Loucy (cell line): ENCODE data around the gene PGF.

ENCODE experiments used
- H2AFZ ChIP-seq: fragments of 200-600 bp; sonication (generic); 2 replicates; pipeline ENCODE4 v1.6.0; 2016; ENCODE audit warnings: antibody characterized with exemption, mild to moderate bottlenecking, low read length, moderate library complexity
- H3F3A ChIP-seq: fragments of 200-600 bp; 2 replicates; pipeline ENCODE4 v1.6.0; 2016; ENCODE audit warnings: antibody characterized with exemption, low read depth, mild to moderate bottlenecking
- H3K27me3 ChIP-seq: fragments of 200-600 bp; sonication (generic); 2 replicates; pipeline ENCODE4 v1.6.1; 2014; ENCODE audit warnings: low read length, mild to moderate bottlenecking; ENCODE audit not compliant: insufficient read depth, poor library complexity, severe bottlenecking
- H3K36me3 ChIP-seq: fragments of 200-600 bp; sonication (generic); 2 replicates; pipeline ENCODE4 v1.6.1; 2016; ENCODE audit warnings: low read length; ENCODE audit not compliant: insufficient read depth
- H3K4me1 ChIP-seq: fragments of 200-600 bp; sonication (generic); 2 replicates; pipeline ENCODE4 v1.5.1; 2014; ENCODE audit warnings: low read length, mild to moderate bottlenecking; ENCODE audit not compliant: insufficient read depth, poor library complexity, severe bottlenecking
- H3K4me2 ChIP-seq: fragments of 200-600 bp; sonication (generic); 2 replicates; pipeline ENCODE4 v1.6.0; 2014; ENCODE audit warnings: antibody characterized with exemption, low read length, low read depth, mild to moderate bottlenecking; ENCODE audit not compliant: poor library complexity, severe bottlenecking
- H3K4me3 ChIP-seq: fragments of 200-600 bp; sonication (generic); 2 replicates; pipeline ENCODE4 v1.5.1; 2014; ENCODE audit warnings: low read length, mild to moderate bottlenecking, mixed read lengths; ENCODE audit not compliant: poor library complexity, severe bottlenecking
- H3K79me2 ChIP-seq: fragments of 200-600 bp; sonication (generic); 2 replicates; pipeline ENCODE4 v1.6.1; 2014; ENCODE audit warnings: low read length; ENCODE audit not compliant: insufficient read depth
- H3K9ac ChIP-seq: fragments of 200-600 bp; sonication (generic); 2 replicates; pipeline ENCODE4 v1.6.0; 2014; ENCODE audit warnings: mild to moderate bottlenecking, low read depth, low read length, moderate library complexity; ENCODE audit not compliant: poor library complexity, severe bottlenecking
- H3K9me2 ChIP-seq: fragments of 200-600 bp; sonication (generic); replicated peaks from 2 replicates; pipeline ENCODE4 v1.6.1; 2016; ENCODE audit warnings: low read depth, low read length, mixed read lengths
- H3K9me3 ChIP-seq: fragments of 200-600 bp; sonication (generic); 2 replicates; pipeline ENCODE4 v1.6.1; 2014; ENCODE audit warnings: mild to moderate bottlenecking, antibody characterized with exemption, low read length, low read depth; ENCODE audit not compliant: insufficient read depth
- H4K20me1 ChIP-seq: fragments of 200-600 bp; sonication (generic); 2 replicates; pipeline ENCODE4 v1.6.0; 2014; ENCODE audit warnings: antibody characterized with exemption, low read length, mild to moderate bottlenecking; ENCODE audit not compliant: insufficient read depth, poor library complexity, severe bottlenecking
- EZH2phosphoT487 ChIP-seq: fragments of 200-600 bp; IDR thresholded peaks from 2 replicates; pipeline ENCODE4 v1.6.1; 2018; ENCODE audit warnings: antibody characterized with exemption, mild to moderate bottlenecking, moderate library complexity, borderline replicate concordance
- TF ChIP-seq, protein P1 (sequence below): fragments of 200-600 bp; sonication (generic); conservative IDR thresholded peaks from 2 replicates; pipeline ENCODE4 v1.5.1; 2014; ENCODE audit warnings: mild to moderate bottlenecking, antibody characterized with exemption, low read length

PGF gene

DNA sequence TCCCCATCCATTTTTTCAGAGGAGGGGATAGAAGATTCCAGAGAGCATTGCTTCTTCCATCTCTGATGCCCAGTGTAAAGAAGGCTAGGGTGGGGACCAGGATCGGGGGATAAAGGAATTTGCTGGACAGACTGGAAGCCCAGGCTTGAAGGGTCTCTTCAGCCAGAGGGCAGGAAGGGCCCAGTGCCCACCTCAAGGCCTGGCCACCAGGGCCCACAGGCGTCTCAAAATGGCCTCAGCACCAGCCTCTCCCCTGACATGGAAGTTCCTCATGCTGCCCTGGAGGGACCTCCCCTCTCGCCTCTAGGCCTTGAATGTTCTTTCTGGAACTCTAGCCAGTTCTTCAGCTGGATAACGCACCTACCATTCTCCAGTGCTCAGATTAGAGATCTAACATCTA, 35.1 kb downstream of the PGF start:
- no peak for TF ChIP-seq EZH2phosphoT487
- TF ChIP-seq, protein P1, sequence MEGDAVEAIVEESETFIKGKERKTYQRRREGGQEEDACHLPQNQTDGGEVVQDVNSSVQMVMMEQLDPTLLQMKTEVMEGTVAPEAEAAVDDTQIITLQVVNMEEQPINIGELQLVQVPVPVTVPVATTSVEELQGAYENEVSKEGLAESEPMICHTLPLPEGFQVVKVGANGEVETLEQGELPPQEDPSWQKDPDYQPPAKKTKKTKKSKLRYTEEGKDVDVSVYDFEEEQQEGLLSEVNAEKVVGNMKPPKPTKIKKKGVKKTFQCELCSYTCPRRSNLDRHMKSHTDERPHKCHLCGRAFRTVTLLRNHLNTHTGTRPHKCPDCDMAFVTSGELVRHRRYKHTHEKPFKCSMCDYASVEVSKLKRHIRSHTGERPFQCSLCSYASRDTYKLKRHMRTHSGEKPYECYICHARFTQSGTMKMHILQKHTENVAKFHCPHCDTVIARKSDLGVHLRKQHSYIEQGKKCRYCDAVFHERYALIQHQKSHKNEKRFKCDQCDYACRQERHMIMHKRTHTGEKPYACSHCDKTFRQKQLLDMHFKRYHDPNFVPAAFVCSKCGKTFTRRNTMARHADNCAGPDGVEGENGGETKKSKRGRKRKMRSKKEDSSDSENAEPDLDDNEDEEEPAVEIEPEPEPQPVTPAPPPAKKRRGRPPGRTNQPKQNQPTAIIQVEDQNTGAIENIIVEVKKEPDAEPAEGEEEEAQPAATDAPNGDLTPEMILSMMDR, result no peak
- H3K9me3 ChIP-seq, result no peaks in the 10 kb centered on the region
- H3K36me3 ChIP-seq, result no peaks in the 10 kb centered on the region
- H3K4me3 ChIP-seq, result no peak overlapping the region
- H3K9me2 ChIP-seq, result no peaks in the 10 kb centered on the region
- no peak overlapping the region for H3K4me2 ChIP-seq
- H3K9ac ChIP-seq, result no peak overlapping the region
- no peaks in the 10 kb centered on the region for H3F3A ChIP-seq
- H3K27me3 ChIP-seq, result no peaks in the 10 kb centered on the region
- no peaks in the 10 kb centered on the region for H3K79me2 ChIP-seq
- H2AFZ ChIP-seq, result no peak overlapping the region
- no peaks in the 10 kb centered on the region for H3K4me1 ChIP-seq
- no peaks in the 10 kb centered on the region for H4K20me1 ChIP-seq

DNA sequence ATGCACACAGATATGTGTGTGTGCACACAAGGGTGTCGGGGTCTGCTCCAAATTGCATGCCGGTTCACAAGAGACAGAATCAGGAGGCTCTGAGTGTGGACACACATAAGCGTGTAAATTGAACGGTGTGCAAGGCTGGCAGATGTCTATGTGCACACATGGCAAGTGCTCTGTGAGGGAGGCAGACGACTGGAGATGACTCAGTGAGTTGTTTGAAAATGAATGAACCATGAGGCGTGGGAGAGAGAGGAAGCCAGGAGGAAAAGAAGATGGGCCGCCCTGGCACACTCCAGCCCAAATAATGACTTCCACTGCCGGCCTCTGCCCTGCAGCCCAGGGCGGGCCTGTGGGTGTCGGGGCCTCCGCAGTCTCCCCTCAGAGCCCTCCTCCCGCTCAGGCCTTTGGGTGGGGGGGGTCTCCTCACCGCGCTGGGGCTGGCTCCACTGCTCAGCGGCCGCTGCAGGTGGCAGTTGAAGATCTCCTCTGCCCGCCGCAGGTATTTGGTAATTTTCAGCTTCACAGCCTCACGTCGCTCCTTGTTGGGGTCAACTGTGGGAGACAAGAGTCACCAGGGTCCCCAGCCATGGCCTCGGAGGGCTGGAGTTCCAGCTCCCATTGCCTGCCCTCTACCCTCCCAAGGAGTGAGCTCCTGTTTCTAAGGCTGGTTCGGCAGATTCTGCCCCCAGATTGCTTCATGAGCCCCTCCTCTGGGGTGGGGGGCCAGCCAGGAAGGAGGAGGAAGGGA, 35.8 kb downstream of the PGF start:
- H3K4me2 ChIP-seq, result no peak overlapping the region
- H3K4me3 ChIP-seq, result no peak overlapping the region
- no peaks in the 10 kb centered on the region for H3K79me2 ChIP-seq
- no peaks in the 10 kb centered on the region for H3K9me3 ChIP-seq
- no peak overlapping the region for H2AFZ ChIP-seq
- H3K9ac ChIP-seq, result no peak overlapping the region
- H3K4me1 ChIP-seq, result no peaks in the 10 kb centered on the region
- TF ChIP-seq, protein P1, result no peak
- TF ChIP-seq EZH2phosphoT487, result no peak
- no peaks in the 10 kb centered on the region for H3K9me2 ChIP-seq
- H3F3A ChIP-seq, result no peaks in the 10 kb centered on the region
- H3K36me3 ChIP-seq, result no peaks in the 10 kb centered on the region
- H4K20me1 ChIP-seq, result no peaks in the 10 kb centered on the region
- H3K27me3 ChIP-seq, result no peaks in the 10 kb centered on the region

DNA sequence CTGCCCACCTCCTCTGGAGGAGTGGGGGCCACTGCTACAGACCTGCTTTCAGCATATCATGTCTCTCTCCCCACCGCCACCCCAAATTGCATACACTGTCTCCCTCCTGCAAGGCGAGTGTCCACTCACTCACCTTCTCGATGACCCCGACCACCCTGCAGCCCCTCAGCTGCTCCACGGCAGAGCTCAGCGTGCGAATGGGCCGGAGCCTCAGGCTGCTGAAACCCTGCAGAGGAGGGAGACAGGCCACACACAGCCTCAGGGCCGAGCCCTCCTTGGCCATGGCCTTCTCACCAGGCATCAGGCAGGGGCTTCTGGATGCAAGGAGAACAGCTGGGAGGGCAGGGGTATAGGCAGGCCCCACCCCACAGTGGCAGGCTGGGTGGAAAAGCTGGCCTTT, 37.0 kb downstream of the PGF start:
- no peaks in the 10 kb centered on the region for H3K79me2 ChIP-seq
- H2AFZ ChIP-seq, result no peak overlapping the region
- no peaks in the 10 kb centered on the region for H3K9me3 ChIP-seq
- H3F3A ChIP-seq, result no peaks in the 10 kb centered on the region
- TF ChIP-seq EZH2phosphoT487, result no peak
- TF ChIP-seq, protein P1, result no peak
- no peaks in the 10 kb centered on the region for H3K9me2 ChIP-seq
- H3K9ac ChIP-seq, result no peak overlapping the region
- no peaks in the 10 kb centered on the region for H4K20me1 ChIP-seq
- no peaks in the 10 kb centered on the region for H3K36me3 ChIP-seq
- H3K4me2 ChIP-seq, result no peak overlapping the region
- no peak overlapping the region for H3K4me3 ChIP-seq
- H3K27me3 ChIP-seq, result no peaks in the 10 kb centered on the region
- no peaks in the 10 kb centered on the region for H3K4me1 ChIP-seq
